SJSA1 (cell line): Measurements from ENCODE around the gene OOSP3. TPM values are rescaled to one million over a fixed set of nuclear protein-coding genes. Genes with fewer than 3 reads are reported as not detected.
"Not testable (repeated sequence)": the region's sequence is repeated elsewhere in the genome, so short reads cannot be mapped to it uniquely, and the experiment has no call there.

Experiments
- DNase-seq, 2 experiments: peaks; one replicate each; pipeline ENCODE4 v3.0.0-alpha.2; 2015 to 2020; ENCODE audit warnings: low spot score in 2 of 2, low read depth in 1 of 2
- H3K27ac ChIP-seq: fragments of 250-450 bp; sonication (Bioruptor Pico); 2 replicates; pipeline ENCODE4 v1.5.1; 2020; ENCODE audit warnings: mild to moderate bottlenecking, moderate library complexity
- H3K27me3 ChIP-seq: fragments of 250-450 bp; sonication (Bioruptor Pico); replicated peaks from 2 replicates; pipeline ENCODE4 v1.5.1; 2020; ENCODE audit warnings: mild to moderate bottlenecking, moderate library complexity
- H3K36me3 ChIP-seq: fragments of 250-450 bp; sonication (Bioruptor Pico); 2 replicates; pipeline ENCODE4 v1.5.1; 2020; ENCODE audit warnings: mild to moderate bottlenecking
- H3K4me1 ChIP-seq: fragments of 250-450 bp; sonication (Bioruptor Pico); replicated peaks from 2 replicates; pipeline ENCODE4 v1.6.1; 2021; ENCODE audit warnings: mild to moderate bottlenecking
- H3K4me3 ChIP-seq: fragments of 250-450 bp; sonication (Bioruptor Pico); 2 replicates; pipeline ENCODE4 v1.5.1; 2020; ENCODE audit warnings: mild to moderate bottlenecking
- H3K9me3 ChIP-seq: fragments of 250-450 bp; sonication (Bioruptor Pico); replicated peaks from 2 replicates; pipeline ENCODE4 v1.5.1; 2020; ENCODE audit warnings: mild to moderate bottlenecking
- total RNA-seq: library from RNA; depleted of rRNA; stranded (reverse); fragments of >200 nt; shearing (Covaris generic); gene quantifications from 2 replicates; pipeline ENCODE4 v1.2.3, GENCODE V29; 2014; rRNA removed

The OOSP3 gene, protein sequence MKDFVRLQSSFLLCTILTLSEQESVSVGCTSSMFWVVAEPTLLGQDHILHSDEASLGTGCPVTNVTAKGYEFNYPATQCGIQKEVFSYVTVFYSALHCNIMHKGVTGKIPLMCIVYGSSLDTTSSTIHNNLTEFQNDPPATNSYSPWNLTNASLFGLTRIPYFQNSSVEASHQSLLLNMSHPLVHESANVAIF
- total RNA-seq, result not detected in 2 replicates

DNA sequence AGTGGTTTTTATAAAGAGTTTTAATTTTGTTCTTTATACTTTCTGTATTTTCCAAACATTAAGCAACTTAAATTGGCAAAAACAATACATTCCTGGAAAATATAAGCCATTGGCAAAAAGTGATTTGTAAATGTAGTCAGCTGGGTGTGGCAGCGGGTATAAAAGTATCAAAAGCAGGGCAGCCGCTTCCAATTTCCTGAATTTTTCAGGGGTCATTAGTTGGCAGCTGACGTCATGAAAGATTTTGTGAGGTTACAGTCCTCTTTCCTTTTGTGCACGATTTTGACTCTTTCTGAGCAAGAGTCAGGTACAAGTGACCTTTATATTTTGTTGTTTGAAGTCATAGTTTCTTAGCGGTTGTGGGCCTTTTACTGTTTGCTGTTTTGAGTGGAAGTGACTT lies at the start of gene OOSP3:
Gene OOSP3 (plus strand): TSS at position 208 of the 400 bp plus-strand sequence. CDS start 27 bp downstream, at position 235.
- Histone ChIP-seq H3K27ac (no peak within 1 kb of the TSS), H3K4me1 (no peaks in the 10 kb centered on the region), H3K9me3 (no peaks in the 10 kb centered on the region), H3K4me3 (no peak within 1 kb of the TSS), H3K36me3 (no peaks in the 10 kb centered on the region), H3K27me3 (no peaks in the 10 kb centered on the region; the same call in none of the 2 replicates)
- no peak for DNase-seq

DNA sequence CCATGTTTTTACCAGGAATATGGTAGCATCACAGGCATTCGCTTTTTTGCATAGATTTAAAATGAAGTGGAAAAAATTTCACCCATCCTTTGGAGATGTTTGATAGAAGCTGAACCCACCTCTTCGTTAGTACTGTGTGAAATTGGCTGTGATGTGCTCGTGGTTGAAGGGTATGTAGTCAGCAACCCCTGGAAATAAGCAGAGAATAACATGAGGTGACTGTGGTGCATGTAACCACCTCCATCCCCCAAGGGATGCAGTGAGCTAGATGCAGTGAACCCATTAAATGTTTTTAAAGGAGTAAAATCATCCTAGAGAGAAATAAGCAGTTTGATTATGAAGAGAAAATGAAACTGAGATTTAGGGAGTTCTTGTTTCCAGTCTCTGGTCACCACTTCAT lies 49.2 kb upstream of the OOSP3 start:
- H3K27me3 ChIP-seq, result peaks cover 8% of the 10 kb centered on the region; the same call in 1 of the 2 replicates
- no peak overlapping the region for H3K4me3 ChIP-seq
- no peak overlapping the region for H3K27ac ChIP-seq
- no peaks in the 10 kb centered on the region for H3K4me1 ChIP-seq
- DNase-seq, result no peak
- no peaks in the 10 kb centered on the region for H3K9me3 ChIP-seq
- H3K36me3 ChIP-seq, result no peaks in the 10 kb centered on the region

DNA sequence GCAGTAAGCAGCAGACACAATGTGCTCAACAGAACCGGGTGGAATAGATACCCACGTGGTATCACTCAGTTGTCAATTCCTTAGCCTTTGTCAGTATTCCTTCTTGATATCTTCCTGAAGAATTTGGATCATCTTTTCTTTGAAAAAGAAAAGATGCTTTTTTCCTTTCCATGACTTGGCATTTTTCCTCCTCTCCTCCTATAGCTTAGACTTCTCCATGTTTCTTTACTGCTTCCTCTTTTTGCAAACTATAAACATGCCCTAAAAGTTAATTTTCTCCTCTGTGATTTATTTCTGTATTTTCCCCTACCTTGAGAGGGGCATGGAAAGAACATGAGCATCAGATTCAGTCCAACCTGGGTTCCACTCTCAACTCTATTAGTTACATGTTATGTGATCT lies 45.0 kb upstream of the OOSP3 start:
- Histone ChIP-seq H3K4me1 (no peaks in the 10 kb centered on the region), H3K27ac (no peak overlapping the region), H3K27me3 (peaks cover 24% of the 10 kb centered on the region; the same call in 1 of the 2 replicates), H3K9me3 (no peaks in the 10 kb centered on the region), H3K36me3 (no peaks in the 10 kb centered on the region), H3K4me3 (no peak overlapping the region)
- no peak for DNase-seq

DNA sequence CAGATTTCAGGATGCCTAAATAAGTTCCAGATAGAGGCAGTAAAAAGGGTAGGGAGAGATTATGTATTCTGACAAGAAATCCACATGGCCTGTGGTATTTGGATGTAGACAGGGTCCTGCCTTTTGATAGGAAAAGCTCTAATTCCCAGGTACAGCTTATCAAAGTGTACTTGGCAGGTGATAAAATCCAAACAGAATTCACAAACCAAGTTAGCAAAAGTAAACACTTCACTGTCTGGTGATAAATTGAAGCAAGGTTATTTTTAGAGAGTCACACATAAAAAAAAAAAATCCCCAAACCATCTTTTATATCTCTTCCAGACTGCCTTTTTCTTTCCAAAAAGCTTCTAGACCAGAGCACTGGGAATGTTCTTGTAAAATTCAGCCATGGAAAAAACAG lies 39.0 kb upstream of the OOSP3 start:
- H3K4me1 ChIP-seq, result no peaks in the 10 kb centered on the region

DNA sequence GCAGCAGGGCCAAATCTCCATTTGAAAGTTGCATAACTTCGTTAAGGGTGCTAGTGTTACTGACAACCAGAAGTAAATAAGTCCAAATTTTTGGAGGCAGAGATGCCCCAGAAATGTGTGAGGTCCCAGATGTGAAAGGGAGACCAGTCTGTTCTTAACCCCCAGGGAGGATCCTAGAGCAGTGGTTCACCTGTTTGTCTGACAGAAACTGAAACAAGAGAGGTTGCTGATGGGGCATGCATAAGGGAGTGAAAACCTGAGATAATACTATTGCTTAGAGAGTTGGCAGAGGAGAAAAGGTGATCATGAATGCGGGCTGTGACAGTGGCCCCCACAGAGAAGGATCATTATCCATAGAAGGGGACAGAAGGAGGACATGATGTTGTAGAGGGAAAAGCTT lies 37.1 kb upstream of the OOSP3 start:
- H3K36me3 ChIP-seq, result no peaks in the 10 kb centered on the region
- no peaks in the 10 kb centered on the region for H3K4me1 ChIP-seq
- no peaks in the 10 kb centered on the region for H3K9me3 ChIP-seq
- no peak for DNase-seq
- no peak overlapping the region for H3K27ac ChIP-seq
- H3K4me3 ChIP-seq, result no peak overlapping the region
- H3K27me3 ChIP-seq, result peaks cover 16% of the 10 kb centered on the region; the same call in 1 of the 2 replicates

More for the DNA sequence above, 39.0 kb upstream of the OOSP3 start:
- no peak overlapping the region for H3K27ac ChIP-seq
- no peak for DNase-seq
- H3K36me3 ChIP-seq, result no peaks in the 10 kb centered on the region
- H3K9me3 ChIP-seq, result no peaks in the 10 kb centered on the region
- peaks cover 20% of the 10 kb centered on the region; the same call in 1 of the 2 replicates for H3K27me3 ChIP-seq
- H3K4me3 ChIP-seq, result no peak overlapping the region

DNA sequence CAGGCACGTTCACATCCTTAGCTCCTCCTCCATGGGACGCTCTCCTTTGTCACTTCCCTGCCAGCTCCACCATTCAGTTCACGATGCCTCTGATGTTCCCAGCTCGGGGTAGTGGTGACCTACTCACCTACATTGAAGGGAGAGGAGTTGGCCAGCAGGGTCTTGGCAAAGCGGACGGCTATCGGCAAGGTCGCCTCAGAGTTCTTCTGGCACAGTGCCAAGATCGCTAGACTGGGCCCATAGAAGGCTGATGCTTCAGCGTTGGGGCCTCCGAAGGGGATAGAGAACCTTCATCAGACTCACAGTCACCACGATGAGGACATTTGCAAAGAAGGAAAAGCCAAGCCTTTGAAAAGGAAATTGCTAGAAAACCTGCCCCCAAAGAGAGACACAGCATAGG lies 36.3 kb upstream of the OOSP3 start:
- H3K4me3 ChIP-seq, result no peak overlapping the region
- no peak for DNase-seq
- H3K27me3 ChIP-seq, result peaks cover 15% of the 10 kb centered on the region; the same call in 1 of the 2 replicates
- no peak overlapping the region for H3K27ac ChIP-seq
- H3K9me3 ChIP-seq, result no peaks in the 10 kb centered on the region
- no peaks in the 10 kb centered on the region for H3K36me3 ChIP-seq
- H3K4me1 ChIP-seq, result no peaks in the 10 kb centered on the region

DNA sequence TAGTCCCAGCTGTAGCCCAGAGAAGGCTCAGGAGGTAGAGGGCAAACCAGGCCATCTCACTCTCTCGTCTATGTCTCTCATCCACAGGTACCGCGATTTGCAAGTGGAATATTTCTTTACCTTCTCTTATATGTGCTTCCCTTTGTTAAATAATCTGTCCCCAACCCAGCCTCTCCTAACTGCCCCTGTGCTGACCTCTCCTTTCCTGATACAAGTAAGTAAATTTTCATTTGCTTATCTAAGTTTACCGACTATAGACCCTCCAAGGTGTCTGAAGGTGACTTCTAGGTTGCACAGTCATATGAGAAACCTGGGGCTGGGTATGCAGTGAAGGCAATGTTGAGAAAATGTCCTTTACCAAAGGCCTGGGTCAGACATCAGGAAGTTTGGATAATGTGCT lies 33.2 kb upstream of the OOSP3 start, which contains the start of gene CBLIF:
Gene CBLIF (minus strand): TSS at position 101 of the 400 bp plus-strand sequence. CDS start 46 bp downstream, at position 55.
- no peak for DNase-seq
- no peaks in the 10 kb centered on the region for H3K36me3 ChIP-seq
- no peak within 1 kb of the TSS for H3K4me3 ChIP-seq
- no peak within 1 kb of the TSS for H3K27ac ChIP-seq
- peaks cover 4% of the 10 kb centered on the region; the same call in 1 of the 2 replicates for H3K27me3 ChIP-seq
- no peaks in the 10 kb centered on the region for H3K4me1 ChIP-seq
- H3K9me3 ChIP-seq, result no peaks in the 10 kb centered on the region

DNA sequence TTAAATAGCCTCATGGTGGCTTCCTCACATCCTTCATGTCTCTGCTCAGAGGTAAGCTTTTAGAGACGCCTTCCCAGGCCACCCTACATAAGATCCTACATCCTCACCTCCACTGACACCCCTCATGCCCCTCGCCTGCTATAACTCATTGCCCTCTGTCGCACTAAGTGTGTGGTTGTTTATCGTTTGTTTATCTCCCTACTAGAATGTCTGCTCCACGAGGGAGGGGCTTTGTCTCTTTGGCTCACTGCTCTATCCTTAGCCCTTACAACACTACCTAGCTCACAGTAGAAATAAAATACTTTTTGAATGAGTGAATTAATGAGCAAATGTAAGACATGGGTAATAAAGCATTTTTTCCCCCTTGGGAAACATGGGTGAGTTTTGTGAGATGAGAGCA lies 32.0 kb upstream of the OOSP3 start:
- H3K36me3 ChIP-seq, result no peaks in the 10 kb centered on the region
- no peak for DNase-seq
- no peaks in the 10 kb centered on the region for H3K4me1 ChIP-seq

DNA sequence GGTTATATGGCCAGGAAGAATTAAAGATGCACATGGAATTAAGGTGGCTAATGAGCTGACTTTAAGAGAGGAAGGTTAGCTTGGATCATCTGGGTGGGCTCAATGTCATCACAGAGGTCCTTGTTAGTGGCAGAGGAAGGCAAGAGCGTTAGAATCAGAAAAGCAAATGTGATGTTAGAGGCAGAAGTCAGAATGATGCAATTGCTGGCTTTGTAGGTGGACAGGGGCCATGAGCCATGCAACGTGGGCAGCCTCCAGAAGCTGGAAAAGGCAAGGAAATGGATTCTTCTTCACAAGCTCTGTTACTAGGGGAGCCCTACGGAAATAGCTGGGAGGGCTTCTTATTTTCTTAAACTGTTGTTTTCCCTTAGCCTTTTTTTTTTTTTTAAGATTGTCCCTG lies 31.0 kb upstream of the OOSP3 start:
- Histone ChIP-seq H3K4me1 (no peaks in the 10 kb centered on the region), H3K9me3 (no peaks in the 10 kb centered on the region), H3K36me3 (no peaks in the 10 kb centered on the region), H3K4me3 (no peak overlapping the region), H3K27me3 (peaks cover 4% of the 10 kb centered on the region; the same call in 1 of the 2 replicates), H3K27ac (no peak overlapping the region)
- no peak for DNase-seq

More for the DNA sequence above, 32.0 kb upstream of the OOSP3 start:
- Histone ChIP-seq H3K27me3 (peaks cover 4% of the 10 kb centered on the region; the same call in 1 of the 2 replicates), H3K27ac (no peak overlapping the region), H3K4me3 (no peak overlapping the region), H3K9me3 (no peaks in the 10 kb centered on the region)

DNA sequence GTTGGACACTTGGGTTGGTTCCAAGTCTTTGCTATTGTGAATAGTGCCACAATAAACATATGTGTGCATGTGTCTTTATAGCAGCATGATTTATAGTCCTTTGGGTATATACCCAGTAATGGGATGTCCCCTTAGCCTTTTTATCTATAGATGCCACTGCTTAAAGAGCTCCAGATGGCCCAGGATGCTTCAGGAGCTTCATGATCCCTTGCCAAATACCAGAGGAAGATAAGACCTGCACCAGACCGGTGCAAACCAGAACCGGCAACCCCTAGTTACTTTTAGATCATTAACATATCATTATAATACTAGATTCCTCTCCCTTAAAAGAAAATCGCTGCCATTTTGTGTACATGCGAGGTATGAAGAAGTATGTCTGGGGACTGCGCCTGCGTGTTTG lies 30.1 kb upstream of the OOSP3 start:
- H3K9me3 ChIP-seq, DNase-seq, H3K27ac ChIP-seq, H3K36me3 ChIP-seq, H3K27me3 ChIP-seq, H3K4me3 ChIP-seq, H3K4me1 ChIP-seq: not testable (repeated sequence)

DNA sequence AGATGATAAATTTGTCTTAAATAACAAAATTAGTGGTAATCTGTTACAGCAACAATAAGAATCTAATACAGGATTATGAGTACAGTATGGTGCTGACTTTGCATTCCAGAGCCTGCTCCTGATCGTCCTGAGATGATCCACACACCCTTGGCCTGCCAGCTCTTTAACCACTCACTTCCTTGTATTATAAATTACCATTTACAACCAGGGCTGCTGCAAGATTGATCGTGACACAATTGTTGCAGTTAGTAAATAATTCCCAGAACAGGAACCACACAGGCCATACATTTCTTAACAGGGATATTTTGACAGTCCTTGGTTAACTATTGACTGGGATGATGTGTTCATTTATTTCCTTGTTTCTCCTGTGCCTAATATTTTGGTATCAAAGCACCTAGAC lies 29.5 kb upstream of the OOSP3 start:
- H3K4me3 ChIP-seq, result no peak overlapping the region
- no peak for DNase-seq
- H3K9me3 ChIP-seq, result no peaks in the 10 kb centered on the region
- peaks cover 9% of the 10 kb centered on the region; the same call in 1 of the 2 replicates for H3K27me3 ChIP-seq
- no peaks in the 10 kb centered on the region for H3K36me3 ChIP-seq
- H3K27ac ChIP-seq, result no peak overlapping the region
- no peaks in the 10 kb centered on the region for H3K4me1 ChIP-seq

DNA sequence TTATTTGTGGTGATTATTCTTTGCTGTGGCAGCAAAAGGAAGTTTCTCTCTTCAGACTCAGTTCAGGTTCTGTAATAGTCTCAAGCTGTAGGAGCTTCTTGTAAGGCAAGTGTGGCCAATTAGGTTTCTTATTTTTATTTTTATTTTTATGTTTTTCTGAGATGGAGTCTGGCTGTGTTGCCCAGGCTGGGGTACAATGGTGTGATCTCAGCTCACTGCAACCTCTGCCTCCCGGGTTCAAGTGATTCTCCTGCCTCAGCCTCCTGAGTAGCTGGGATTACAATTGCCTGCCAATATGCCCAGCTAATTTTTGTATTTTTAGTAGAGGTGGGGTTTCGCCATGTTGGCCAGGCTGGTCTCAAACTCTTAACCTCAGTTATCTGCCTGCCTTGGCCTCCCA lies 29.0 kb upstream of the OOSP3 start:
- DNase-seq, H3K4me3 ChIP-seq, H3K36me3 ChIP-seq, H3K27me3 ChIP-seq, H3K4me1 ChIP-seq, H3K9me3 ChIP-seq, H3K27ac ChIP-seq: not testable (repeated sequence)

DNA sequence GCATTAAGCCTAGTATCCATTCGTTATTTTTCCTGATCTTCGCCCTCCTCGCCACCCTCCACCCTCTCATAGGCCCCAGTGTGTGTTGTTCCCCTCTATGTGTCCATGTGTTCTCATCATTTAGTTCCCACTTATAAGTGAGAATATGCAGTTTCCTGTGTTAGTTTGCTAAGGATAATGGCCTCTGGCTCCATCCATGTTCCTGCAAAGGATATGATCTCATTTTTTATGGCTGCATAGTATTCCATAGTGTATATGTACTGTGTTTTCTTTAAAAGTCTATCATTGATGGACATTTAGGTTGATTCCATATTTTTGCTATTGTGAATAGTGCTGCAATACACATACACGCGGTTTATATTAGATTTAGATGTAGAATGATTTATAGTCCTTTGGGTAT lies 27.2 kb upstream of the OOSP3 start:
- not testable (repeated sequence) for H3K36me3 ChIP-seq, H3K27ac ChIP-seq, H3K4me1 ChIP-seq, H3K27me3 ChIP-seq, H3K4me3 ChIP-seq, DNase-seq, H3K9me3 ChIP-seq

DNA sequence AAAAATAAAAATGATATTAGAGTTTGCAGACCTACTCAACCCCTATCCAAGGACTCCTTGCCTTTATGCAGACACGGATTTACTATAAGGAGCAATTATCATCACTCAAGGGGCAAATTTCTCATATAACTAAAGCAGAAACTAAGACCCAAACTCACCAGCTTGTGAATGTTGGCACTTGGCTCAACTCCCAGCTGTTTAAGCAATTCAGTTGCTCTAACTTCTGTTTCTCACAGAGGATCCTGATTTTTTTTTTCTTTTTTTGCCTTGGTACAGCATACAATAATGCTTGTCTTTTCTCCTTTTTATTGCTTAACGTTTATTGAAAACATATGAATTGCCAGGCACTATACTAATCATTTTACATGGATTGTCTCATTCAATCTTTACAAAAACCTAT lies 23.7 kb upstream of the OOSP3 start:
- Histone ChIP-seq H3K27ac (no peak overlapping the region), H3K4me1 (peaks cover 13% of the 10 kb centered on the region), H3K9me3 (no peaks in the 10 kb centered on the region), H3K27me3 (peaks cover 9% of the 10 kb centered on the region; the same call in 1 of the 2 replicates), H3K4me3 (no peak overlapping the region), H3K36me3 (no peaks in the 10 kb centered on the region)
- DNase-seq, result no peak
